WTC11 (cell line): ENCODE results near the gene SUCLA2. TPM values are rescaled to one million over a fixed set of nuclear protein-coding genes. Genes with fewer than 3 reads are reported as not detected.

ENCODE experiments used
- ATAC-seq: fragments of 200-7000 bp; cut with Tn5 transposase; 2 replicates; pipeline ENCODE4 v1.10.0; 2021; ENCODE audit warnings: mild to moderate bottlenecking, moderate library complexity
- CTCF ChIA-PET: fragments of 300-600 bp; sonication (Branson Sonifier 250); formaldehyde crosslinking; loops from one replicate; lab custom pipeline; 2021; ENCODE audit warnings: antibody characterized with exemption; lab: Charles Lee
- POLR2A ChIA-PET: fragments of 350-600 bp; sonication (Branson Sonifier 250); formaldehyde crosslinking; loops from one replicate; lab custom pipeline; 2021; ENCODE audit warnings: antibody characterized with exemption; lab: Charles Lee
- DNase-seq: peaks from one replicate; pipeline ENCODE4 v3.0.0; 2021; ENCODE audit warnings: low spot score
- H3K27ac Mint-ChIP-seq: 2 replicates; pipeline ENCODE4 v1.8.0; 2021; ENCODE audit warnings: mixed read lengths
- H3K27me3 Mint-ChIP-seq: 2 replicates; pipeline ENCODE4 v1.8.0; 2021; ENCODE audit warnings: low read depth, mild to moderate bottlenecking, moderate library complexity, mixed read lengths
- H3K36me3 Mint-ChIP-seq: 2 replicates; pipeline ENCODE4 v1.8.0; 2021; ENCODE audit warnings: mixed read lengths
- H3K4me1 Mint-ChIP-seq: 2 replicates; pipeline ENCODE4 v1.8.0; 2022; ENCODE audit warnings: mixed read lengths
- H3K4me3 Mint-ChIP-seq: 2 replicates; pipeline ENCODE4 v1.8.0; 2021; ENCODE audit warnings: mild to moderate bottlenecking, moderate library complexity, mixed read lengths
- H3K9me3 Mint-ChIP-seq: 2 replicates; pipeline ENCODE4 v1.8.0; 2021; ENCODE audit warnings: mixed read lengths
- CREM ChIP-seq: sonication (generic); formaldehyde crosslinking; IDR thresholded peaks from 2 replicates; pipeline ENCODE4 v1.8.1; 2022; ENCODE audit warnings: mild to moderate bottlenecking, missing genetic modification reagents, moderate library complexity
- E2F5 ChIP-seq: sonication (generic); formaldehyde crosslinking; IDR thresholded peaks from 2 replicates; pipeline ENCODE4 v1.8.1; 2022; ENCODE audit warnings: mild to moderate bottlenecking, moderate library complexity, missing genetic modification reagents
- ELF4 ChIP-seq: sonication (generic); formaldehyde crosslinking; IDR thresholded peaks from 2 replicates; pipeline ENCODE4 v1.8.1; 2022; ENCODE audit warnings: low read depth, mild to moderate bottlenecking, moderate library complexity, missing genetic modification reagents
- GABPB1 ChIP-seq: sonication (generic); formaldehyde crosslinking; IDR thresholded peaks from 2 replicates; pipeline ENCODE4 v1.8.1; 2023; ENCODE audit warnings: mild to moderate bottlenecking, missing genetic modification reagents
- GTF2I ChIP-seq: fragments of 250-450 bp; sonication (Bioruptor Pico); conservative IDR thresholded peaks from 2 replicates; pipeline ENCODE4 v1.4.0; 2021; ENCODE audit warnings: mild to moderate bottlenecking
- KAT7 ChIP-seq: sonication (generic); formaldehyde crosslinking; IDR thresholded peaks from 2 replicates; pipeline ENCODE4 v1.8.1; 2023; ENCODE audit warnings: missing genetic modification reagents, mild to moderate bottlenecking, borderline replicate concordance
- NR2C2 ChIP-seq: sonication (generic); formaldehyde crosslinking; IDR thresholded peaks from 2 replicates; pipeline ENCODE4 v1.8.0; 2022; ENCODE audit warnings: mild to moderate bottlenecking, missing genetic modification reagents
- PRDM15 ChIP-seq: sonication (generic); formaldehyde crosslinking; IDR thresholded peaks from 2 replicates; pipeline ENCODE4 v1.8.0; 2022; ENCODE audit warnings: missing genetic modification reagents
- TEAD1 ChIP-seq: sonication (generic); formaldehyde crosslinking; IDR thresholded peaks from 2 replicates; pipeline ENCODE4 v1.8.0; 2022; ENCODE audit warnings: mild to moderate bottlenecking, missing genetic modification reagents
- TEAD4 ChIP-seq: sonication (generic); formaldehyde crosslinking; IDR thresholded peaks from 2 replicates; pipeline ENCODE4 v1.8.0; 2022; ENCODE audit warnings: mild to moderate bottlenecking, missing genetic modification reagents
- ZBTB21 ChIP-seq: sonication (generic); formaldehyde crosslinking; IDR thresholded peaks from 2 replicates; pipeline ENCODE4 v1.8.1; 2023; ENCODE audit warnings: mild to moderate bottlenecking, missing genetic modification reagents, borderline replicate concordance
- ZNF121 ChIP-seq: sonication (generic); formaldehyde crosslinking; IDR thresholded peaks from 2 replicates; pipeline ENCODE4 v1.8.0; 2023; ENCODE audit warnings: missing genetic modification reagents
- ZNF219 ChIP-seq: sonication (generic); formaldehyde crosslinking; IDR thresholded peaks from 2 replicates; pipeline ENCODE4 v1.8.0; 2023; ENCODE audit warnings: missing genetic modification reagents, mild to moderate bottlenecking, borderline replicate concordance
- ZNF263 ChIP-seq: sonication (generic); formaldehyde crosslinking; IDR thresholded peaks from 2 replicates; pipeline ENCODE4 v1.8.1; 2022; ENCODE audit warnings: low read depth, mild to moderate bottlenecking, moderate library complexity, missing genetic modification reagents
- ZNF423 ChIP-seq: fragments of 250-450 bp; sonication (Bioruptor Pico); IDR thresholded peaks from 2 replicates; pipeline ENCODE4 v2.1.2; 2022; ENCODE audit warnings: mild to moderate bottlenecking, moderate library complexity
- ZNF671 ChIP-seq: fragments of 250-450 bp; sonication (Bioruptor Pico); IDR thresholded peaks from 2 replicates; pipeline ENCODE4 v1.8.0; 2021; ENCODE audit warnings: mild to moderate bottlenecking
- total RNA-seq: library from RNA; stranded (reverse); gene quantifications from 3 replicates; pipeline ENCODE4 v1.2.3, GENCODE V29; 2021
- TF ChIP-seq, protein P1 (sequence below): fragments of 250-450 bp; sonication (Bioruptor Pico); IDR thresholded peaks from 2 replicates; pipeline ENCODE4 v1.9.0; 2021; ENCODE audit warnings: mild to moderate bottlenecking
- TF ChIP-seq, protein P2 (sequence below): fragments of 250-450 bp; sonication (Bioruptor Pico); IDR thresholded peaks from 2 replicates; pipeline ENCODE4 v1.9.0; 2021; ENCODE audit warnings: mild to moderate bottlenecking

SUCLA2 gene
- total RNA-seq, 1 experiment from 2014 or later, result 66.8 TPM

GRCh38 chr13:47990920-47991466 is 10.1 kb downstream of the SUCLA2 start:
- POLR2A ChIA-PET, result no interaction called here
- 0 out of 2 replicates have a peak, but pooled peaks cover 3% of the 10 kb centered on the region for H3K9me3 Mint-ChIP-seq
- H3K36me3 Mint-ChIP-seq, result peaks cover 63% of the 10 kb centered on the region
- H3K27me3 Mint-ChIP-seq, result no peaks in the 10 kb centered on the region
- CTCF ChIA-PET, result no interaction called here
- H3K4me1 Mint-ChIP-seq, result no peaks in the 10 kb centered on the region
- H3K27ac Mint-ChIP-seq, result no peak overlapping the region
- ATAC-seq, result no peak
- no peak for DNase-seq
- TF ChIP-seq ZBTB21 (CRISPR knock-in tag) (no peak), NR2C2 (CRISPR knock-in tag) (no peak), PRDM15 (CRISPR knock-in tag) (no peak), GABPB1 (CRISPR knock-in tag) (no peak), E2F5 (no peak), ZNF423 (CRISPR knock-in tag) (no peak), KAT7 (no peak), ZNF263 (CRISPR knock-in tag) (no peak), GTF2I (no peak), ELF4 (no peak)
- TF ChIP-seq, protein P1, sequence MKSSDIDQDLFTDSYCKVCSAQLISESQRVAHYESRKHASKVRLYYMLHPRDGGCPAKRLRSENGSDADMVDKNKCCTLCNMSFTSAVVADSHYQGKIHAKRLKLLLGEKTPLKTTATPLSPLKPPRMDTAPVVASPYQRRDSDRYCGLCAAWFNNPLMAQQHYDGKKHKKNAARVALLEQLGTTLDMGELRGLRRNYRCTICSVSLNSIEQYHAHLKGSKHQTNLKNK (CRISPR knock-in tag), result no peak
- TF ChIP-seq, protein P2, sequence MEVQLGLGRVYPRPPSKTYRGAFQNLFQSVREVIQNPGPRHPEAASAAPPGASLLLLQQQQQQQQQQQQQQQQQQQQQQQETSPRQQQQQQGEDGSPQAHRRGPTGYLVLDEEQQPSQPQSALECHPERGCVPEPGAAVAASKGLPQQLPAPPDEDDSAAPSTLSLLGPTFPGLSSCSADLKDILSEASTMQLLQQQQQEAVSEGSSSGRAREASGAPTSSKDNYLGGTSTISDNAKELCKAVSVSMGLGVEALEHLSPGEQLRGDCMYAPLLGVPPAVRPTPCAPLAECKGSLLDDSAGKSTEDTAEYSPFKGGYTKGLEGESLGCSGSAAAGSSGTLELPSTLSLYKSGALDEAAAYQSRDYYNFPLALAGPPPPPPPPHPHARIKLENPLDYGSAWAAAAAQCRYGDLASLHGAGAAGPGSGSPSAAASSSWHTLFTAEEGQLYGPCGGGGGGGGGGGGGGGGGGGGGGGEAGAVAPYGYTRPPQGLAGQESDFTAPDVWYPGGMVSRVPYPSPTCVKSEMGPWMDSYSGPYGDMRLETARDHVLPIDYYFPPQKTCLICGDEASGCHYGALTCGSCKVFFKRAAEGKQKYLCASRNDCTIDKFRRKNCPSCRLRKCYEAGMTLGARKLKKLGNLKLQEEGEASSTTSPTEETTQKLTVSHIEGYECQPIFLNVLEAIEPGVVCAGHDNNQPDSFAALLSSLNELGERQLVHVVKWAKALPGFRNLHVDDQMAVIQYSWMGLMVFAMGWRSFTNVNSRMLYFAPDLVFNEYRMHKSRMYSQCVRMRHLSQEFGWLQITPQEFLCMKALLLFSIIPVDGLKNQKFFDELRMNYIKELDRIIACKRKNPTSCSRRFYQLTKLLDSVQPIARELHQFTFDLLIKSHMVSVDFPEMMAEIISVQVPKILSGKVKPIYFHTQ (CRISPR knock-in tag), result no peak
- no peak overlapping the region for H3K4me3 Mint-ChIP-seq

- DNase-seq, result no peak
- Mint-ChIP-seq H3K4me3 (no peak overlapping the region), H3K4me1 (no peaks in the 10 kb centered on the region), H3K36me3 (peaks cover 68% of the 10 kb centered on the region), H3K9me3 (0 out of 2 replicates have a peak, but pooled peaks cover 3% of the 10 kb centered on the region), H3K27me3 (no peaks in the 10 kb centered on the region), H3K27ac (no peak overlapping the region)
- ATAC-seq, result no peak
- no peak for TF ChIP-seq ZNF219 (CRISPR knock-in tag)
- TF ChIP-seq ZNF121 (CRISPR knock-in tag), result no peak
- POLR2A ChIA-PET, result no interaction called here
- CTCF ChIA-PET, result no interaction called here
Measured at GRCh38 chr13:47990427-47990826, 10.6 kb downstream of the SUCLA2 start.

GRCh38 chr13:47983070-47983469 is 18.0 kb downstream of the SUCLA2 start:
- POLR2A ChIA-PET, result no interaction called here
- peaks cover 69% of the 10 kb centered on the region for H3K36me3 Mint-ChIP-seq

More at GRCh38 chr13:47983070-47983469, 18.0 kb downstream of the SUCLA2 start:
- ATAC-seq (no peak), DNase-seq (no peak)
- no peak overlapping the region for H3K27ac Mint-ChIP-seq
- H3K27me3 Mint-ChIP-seq, result no peaks in the 10 kb centered on the region
- no peaks in the 10 kb centered on the region for H3K4me1 Mint-ChIP-seq
- TF ChIP-seq TEAD1, result no peak
- no peak for TF ChIP-seq TEAD4 (CRISPR knock-in tag)
- no peak for TF ChIP-seq ZNF671 (CRISPR knock-in tag)
- TF ChIP-seq CREM (CRISPR knock-in tag), result no peak
- no peak overlapping the region for H3K4me3 Mint-ChIP-seq
- H3K9me3 Mint-ChIP-seq, result peaks cover 22% of the 10 kb centered on the region
- CTCF ChIA-PET, result no interaction called here
